GM19438 (cell line): ENCODE results near the gene GSTM5.
"Not testable (repeated sequence)": the region's sequence is repeated elsewhere in the genome, so short reads cannot be mapped to it uniquely, and the experiment has no call there.

Experiments
- ATAC-seq: cut with Tn5 transposase; IDR thresholded peaks from one replicate; pipeline ENCODE4 v1.9.1; 2021; ENCODE audit warnings: low read depth; ENCODE audit not compliant: unreplicated experiment

The GSTM5 gene

DNA sequence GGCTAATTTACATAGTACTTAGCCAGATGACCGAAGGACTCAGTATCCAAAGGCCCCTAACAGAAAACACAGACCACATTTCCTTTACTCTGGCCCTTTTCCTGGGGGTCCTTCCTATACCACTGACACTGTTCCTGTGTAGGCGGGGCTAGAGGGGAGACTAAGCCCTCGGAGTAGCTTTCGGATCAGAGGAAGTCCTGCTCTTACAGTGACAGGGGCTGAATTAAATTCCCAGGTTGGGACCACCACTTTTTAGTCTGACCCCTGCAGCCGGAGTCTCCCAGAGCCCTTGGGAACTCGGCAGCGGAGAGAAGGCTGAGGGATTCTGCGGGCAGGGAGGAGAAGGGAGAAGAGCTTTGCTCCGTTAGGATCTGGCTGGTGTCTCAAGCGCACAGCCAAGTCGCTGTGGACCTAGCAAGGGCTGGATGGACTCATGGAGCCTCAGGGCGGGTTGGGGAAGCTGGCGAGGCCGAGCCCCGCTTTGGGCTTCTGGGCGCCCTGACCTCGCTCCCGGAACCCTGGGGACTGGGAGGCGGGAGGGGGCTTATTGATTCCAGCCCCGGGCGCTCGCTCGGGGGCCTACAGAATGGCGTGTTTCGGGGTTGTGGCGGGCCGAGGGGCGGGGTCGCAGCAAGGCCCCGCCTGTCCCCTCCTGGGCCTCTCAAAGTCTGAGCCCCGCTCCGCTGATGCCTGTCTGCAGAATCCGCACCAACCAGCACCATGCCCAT is at the start of gene GSTM5:
Gene GSTM5 (plus strand): TSS at position 659 of the 728 bp plus-strand sequence. CDS start 62 bp downstream, at position 721.
- not testable (repeated sequence) for ATAC-seq

GRCh38 chr1:109664671-109665070 is 47.4 kb upstream of the GSTM5 start:
- ATAC-seq: no peak

DNA sequence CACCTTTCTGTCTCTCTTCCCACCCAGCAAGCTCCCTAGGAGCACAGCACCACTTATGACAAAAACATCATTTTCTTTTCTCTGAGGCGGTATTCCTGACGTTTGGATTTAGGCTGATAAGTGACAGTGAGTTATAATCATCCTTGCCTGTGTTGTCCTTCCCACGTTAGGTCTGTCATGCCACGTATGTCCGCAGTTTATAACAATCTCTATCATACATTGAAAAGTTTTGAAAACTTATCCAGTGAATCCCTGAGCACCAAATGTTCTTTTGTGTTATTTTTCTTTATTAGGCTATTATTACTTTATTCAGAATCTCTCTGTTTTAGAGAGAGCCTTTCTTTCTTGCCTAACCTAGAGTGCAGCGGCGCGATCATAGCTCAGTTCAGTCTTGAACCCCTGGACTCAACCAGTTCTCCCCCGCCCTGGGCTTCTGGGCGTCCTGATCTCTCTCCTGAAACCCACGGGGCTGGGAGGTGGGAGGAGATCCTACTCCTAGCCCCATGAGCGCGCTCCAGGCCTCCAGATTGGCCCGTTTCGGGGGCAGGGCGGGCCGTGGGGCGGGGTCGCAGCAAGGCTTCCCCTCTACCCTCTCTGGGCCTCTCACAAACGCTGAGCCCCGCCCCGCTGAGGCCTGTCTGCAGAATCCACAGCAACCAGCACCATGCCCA is 44.5 kb upstream of the GSTM5 start, which contains the start of gene GSTM2:
Gene GSTM2 (plus strand): TSS at position 606 of the 671 bp plus-strand sequence. CDS start 59 bp downstream, at position 665.
- peak; percentile 98 for ATAC-seq

DNA sequence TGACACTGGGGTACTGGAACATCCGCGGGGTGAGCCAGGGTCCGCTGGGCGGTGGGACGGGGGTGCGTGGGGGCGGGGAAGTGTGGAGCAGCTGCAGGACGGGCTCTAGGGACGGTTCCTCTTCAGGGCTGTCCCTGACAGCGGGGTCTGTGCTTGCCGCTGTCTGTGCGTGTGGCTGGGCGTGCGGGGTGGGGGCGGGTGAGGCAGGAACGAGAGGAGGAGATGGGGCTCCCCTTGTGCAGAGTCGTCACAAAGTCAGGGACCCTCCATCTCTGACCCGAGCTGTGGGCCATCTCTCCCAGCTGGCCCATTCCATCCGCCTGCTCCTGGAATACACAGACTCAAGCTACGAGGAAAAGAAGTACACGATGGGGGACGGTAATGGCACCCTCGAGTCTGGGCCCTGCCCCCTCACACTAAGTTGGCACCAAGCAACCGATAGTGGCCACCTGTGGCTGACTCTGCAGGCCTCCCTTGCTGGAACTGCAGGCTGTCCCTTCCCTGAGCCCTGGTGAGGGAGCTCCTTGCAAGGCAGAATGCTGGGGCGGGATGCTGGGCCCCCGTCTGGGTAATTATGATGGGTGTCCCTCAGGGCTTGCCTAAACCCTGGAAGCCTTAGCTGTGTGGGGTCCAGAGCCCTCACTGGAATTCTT is 43.8 kb upstream of the GSTM5 start:
- ATAC-seq: no peak

- ATAC-seq: no peak
These were observed 42.7 kb upstream of the GSTM5 start for GRCh38 chr1:109669246-109669948.

- not testable (repeated sequence) for ATAC-seq
These were observed 42.1 kb upstream of the GSTM5 start for GRCh38 chr1:109669949-109670302.

DNA sequence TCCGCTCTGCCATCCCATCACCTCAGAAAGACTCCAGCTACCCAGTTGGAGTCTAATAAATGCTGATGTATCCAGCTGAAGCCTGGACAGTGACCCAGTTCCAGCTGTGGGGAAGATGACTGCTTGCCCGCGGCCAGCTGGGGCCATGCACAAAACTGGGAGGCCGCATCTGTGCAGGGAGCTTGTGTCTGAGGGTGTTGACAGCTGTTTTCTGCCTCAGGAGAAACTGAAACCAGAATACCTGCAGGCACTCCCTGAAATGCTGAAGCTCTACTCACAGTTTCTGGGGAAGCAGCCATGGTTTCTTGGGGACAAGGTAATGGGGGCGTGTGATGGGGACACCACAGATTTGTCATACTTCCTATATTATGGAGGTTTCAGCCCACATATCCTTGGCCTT is 41.0 kb upstream of the GSTM5 start:
- no peak for ATAC-seq

GRCh38 chr1:109673861-109674260 is 38.2 kb upstream of the GSTM5 start:
- not testable (repeated sequence) for ATAC-seq

DNA sequence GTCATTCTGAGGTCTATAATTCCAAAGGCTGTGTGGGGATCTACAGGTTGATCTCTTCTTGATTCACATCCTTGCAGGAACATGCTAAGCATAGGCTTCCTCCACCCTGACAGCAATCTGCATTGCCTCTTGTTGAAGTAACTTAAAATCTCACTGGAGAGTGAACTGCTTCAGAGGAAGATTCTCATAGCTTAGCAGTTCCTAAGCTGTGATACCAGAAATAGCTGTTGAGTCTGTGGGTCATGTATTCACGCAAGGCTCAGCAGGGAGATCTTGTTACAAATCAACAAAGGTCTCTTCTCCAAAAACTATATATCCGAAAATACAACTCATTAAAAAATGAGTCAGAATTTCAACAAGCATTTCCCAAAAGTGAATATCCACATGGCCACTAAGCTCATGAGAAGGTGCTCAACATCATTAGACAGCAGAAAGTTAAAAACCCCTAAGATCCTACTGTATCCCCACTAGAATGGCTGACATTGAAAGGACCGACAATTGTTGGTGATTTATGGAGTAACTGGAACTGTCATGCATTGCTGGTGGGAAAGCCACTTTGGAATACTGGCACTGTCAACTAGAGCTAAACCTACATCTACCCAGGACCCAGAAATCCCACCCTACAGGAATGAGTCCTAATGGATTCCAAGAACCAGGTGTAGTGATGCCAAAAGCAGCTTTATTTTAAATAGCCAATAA is 35.2 kb upstream of the GSTM5 start:
- ATAC-seq: not testable (repeated sequence)

DNA sequence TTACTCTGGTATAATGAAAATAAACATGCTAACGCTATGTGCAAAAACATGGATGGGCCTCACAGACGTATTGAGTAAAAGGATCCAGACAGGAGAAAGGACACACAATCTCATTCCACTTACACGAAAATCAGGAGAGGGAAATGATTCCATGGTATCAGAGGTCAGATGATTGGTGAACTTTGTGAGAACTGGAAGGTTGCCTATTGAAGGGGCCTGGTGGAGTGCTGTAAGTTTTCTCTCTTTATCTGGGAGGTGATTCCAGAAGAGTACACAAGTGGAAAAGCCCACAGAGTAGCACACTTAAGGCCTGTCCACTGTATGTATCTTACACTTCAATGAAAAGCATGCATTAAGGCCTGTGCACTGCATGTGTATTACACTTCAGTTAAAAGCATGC is 34.6 kb upstream of the GSTM5 start:
- ATAC-seq: no peak

DNA sequence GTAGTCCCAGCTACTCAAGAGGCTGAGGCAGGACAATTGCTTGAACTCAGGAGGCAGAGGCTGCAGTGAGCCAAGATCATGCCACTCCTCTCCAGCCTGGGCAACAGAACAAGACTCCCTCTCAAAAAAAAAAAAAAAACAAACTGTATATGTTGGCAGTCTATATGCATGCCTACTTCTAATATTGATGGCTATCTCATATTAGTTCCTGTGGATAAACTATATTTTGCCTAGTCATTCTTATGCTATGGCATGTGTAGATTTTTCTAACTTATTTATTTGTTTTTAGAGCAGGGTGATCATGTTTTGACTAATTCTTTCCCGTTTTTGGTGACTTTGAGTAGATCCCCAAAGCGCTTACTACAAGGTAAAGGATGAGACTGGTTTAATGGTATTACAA is 33.4 kb upstream of the GSTM5 start:
- not testable (repeated sequence) for ATAC-seq

GRCh38 chr1:109684777-109685176 is 27.3 kb upstream of the GSTM5 start:
- not testable (repeated sequence) for ATAC-seq

GRCh38 chr1:109685399-109685798 is 26.7 kb upstream of the GSTM5 start:
- not testable (repeated sequence) for ATAC-seq

- not testable (repeated sequence) for ATAC-seq
These were observed 26.2 kb upstream of the GSTM5 start for GRCh38 chr1:109685890-109686289.

- ATAC-seq: not testable (repeated sequence)
These were observed 24.9 kb upstream of the GSTM5 start for GRCh38 chr1:109687109-109687508.

DNA sequence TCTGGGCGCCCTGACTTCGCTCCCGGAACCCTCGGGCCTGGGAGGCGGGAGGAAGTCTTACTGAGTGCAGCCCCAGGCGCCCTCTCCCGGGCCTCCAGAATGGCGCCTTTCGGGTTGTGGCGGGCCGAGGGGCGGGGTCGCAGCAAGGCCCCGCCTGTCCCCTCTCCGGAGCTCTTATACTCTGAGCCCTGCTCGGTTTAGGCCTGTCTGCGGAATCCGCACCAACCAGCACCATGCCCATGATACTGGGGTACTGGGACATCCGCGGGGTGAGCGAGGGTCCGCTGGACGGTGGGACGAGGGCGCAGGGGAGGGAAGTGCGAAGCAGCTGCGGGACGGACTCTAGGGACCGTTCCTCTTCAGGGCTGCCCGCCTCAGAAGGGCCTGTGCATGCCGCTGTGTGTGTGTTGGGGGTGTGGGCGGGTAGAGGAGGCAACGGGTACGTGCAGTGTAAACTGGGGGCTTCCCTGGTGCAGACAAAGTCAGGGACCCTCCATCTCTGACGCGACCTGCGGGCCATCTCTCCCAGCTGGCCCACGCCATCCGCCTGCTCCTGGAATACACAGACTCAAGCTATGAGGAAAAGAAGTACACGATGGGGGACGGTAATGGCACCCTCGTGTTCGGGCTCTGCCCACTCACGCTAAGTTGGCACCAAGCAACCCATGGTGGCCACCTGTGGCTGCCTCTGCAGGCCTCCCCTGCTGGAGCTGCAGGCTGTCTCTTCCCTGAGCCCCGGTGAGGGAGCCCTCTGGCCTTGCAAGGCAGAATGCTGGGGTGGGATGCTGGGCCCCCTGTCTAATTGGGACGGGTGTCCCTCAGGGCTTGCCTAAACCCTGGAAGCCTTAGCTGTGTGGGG is 24.2 kb upstream of the GSTM5 start, which contains the start of gene GSTM1:
Gene GSTM1 (plus strand): TSS at position 177 of the 859 bp plus-strand sequence. CDS start 57 bp downstream, at position 234.
- ATAC-seq: peak; percentile 97

GRCh38 chr1:109689844-109690405 is 22.1 kb upstream of the GSTM5 start:
- ATAC-seq: no peak

- ATAC-seq: no peak
These were observed 20.3 kb upstream of the GSTM5 start for GRCh38 chr1:109691759-109692158.

GRCh38 chr1:109694400-109694799 is 17.7 kb upstream of the GSTM5 start:
- ATAC-seq: not testable (repeated sequence)
